ENCODE results near the gene KCNIP1.

DNA sequence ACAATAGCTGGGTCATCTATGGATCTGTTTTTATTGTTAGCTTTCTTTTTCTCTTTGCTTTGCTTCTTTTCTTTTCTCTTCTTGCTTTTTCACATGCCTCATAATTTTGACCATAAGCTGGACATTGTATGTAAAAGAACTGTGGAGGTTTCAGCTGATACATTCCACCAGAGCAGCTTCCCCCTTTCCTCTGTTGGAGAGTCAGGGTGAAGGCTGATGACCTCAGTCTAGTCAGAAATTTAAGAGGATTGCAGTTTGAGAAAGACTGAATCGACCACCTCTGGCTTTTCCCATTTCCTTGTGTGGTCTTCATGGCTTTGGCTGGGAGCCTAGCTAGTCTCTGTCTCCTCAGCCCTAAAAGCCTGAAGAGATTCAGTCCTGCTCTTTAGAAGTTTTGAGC, 42.0 kb downstream of the KCNIP1 start:
- TF ChIP-seq CTCF (IDR thresholded peaks at IDR 0.05) = no peak
- no peak for TF ChIP-seq POLR2A (IDR thresholded peaks at IDR 0.05)
